ENCODE results near the gene UNKL.

Gene UNKL

GRCh38 chr16:1324286-1324826, 90.1 kb downstream of the UNKL start:
- Histone ChIP-seq H3K23ac (ENCODE audit: low read length) (no peak overlapping the region), H3K9me3 (ENCODE audit: insufficient read depth, low read depth, low read length) (peaks cover under 1% of the 10 kb centered on the region), H3K4me2 (ENCODE audit: low read length) (no peak overlapping the region), H3K14ac (ENCODE audit: low read length) (no peak overlapping the region), H3K79me2 (ENCODE audit: control insufficient read depth, insufficient read depth, low read length, poor library complexity) (no peaks in the 10 kb centered on the region), H3K4me1 (ENCODE audit: control insufficient read depth in 1 of 2, insufficient read depth in 2 of 2, low read length in 2 of 2) (no peaks in the 10 kb centered on the region), H2AK5ac (ENCODE audit: low read length) (no peak overlapping the region), H2BK5ac (ENCODE audit: low read depth, low read length, poor library complexity) (no peak overlapping the region), H3K79me1 (ENCODE audit: low read length) (no peaks in the 10 kb centered on the region), H3K4me3 (ENCODE audit: low read depth, low read length) (no peak overlapping the region), H3K27ac (ENCODE audit: low read depth, low read length) (no peak overlapping the region), H2BK12ac (ENCODE audit: low read length) (no peak overlapping the region), H2AFZ (ENCODE audit: insufficient read depth, low read length, poor library complexity) (no peak overlapping the region), H4K8ac (ENCODE audit: low read depth, low read length) (no peak overlapping the region), H3K18ac (ENCODE audit: low read length) (no peak overlapping the region), H3K27me3 (ENCODE audit: insufficient read depth, low read length) (no peaks in the 10 kb centered on the region), H3K9ac (ENCODE audit: low read length) (no peak overlapping the region), H4K91ac (ENCODE audit: low read depth, low read length) (no peak overlapping the region), H3K36me3 (ENCODE audit: control insufficient read depth in 1 of 2, insufficient read depth in 2 of 2, low read length in 2 of 2) (peaks cover 58% of the 10 kb centered on the region in 2 experiments), H4K12ac (ENCODE audit: low read depth, low read length) (no peak overlapping the region), H2BK120ac (ENCODE audit: insufficient read depth, low read length, poor library complexity) (no peak overlapping the region), H3K4ac (ENCODE audit: low read depth, low read length) (no peak overlapping the region)
- DNase-seq = no peak
- WGBS (ENCODE audit: extremely low coverage, insufficient coverage, insufficient read length) = no CpG with 5 or more reads among the region's 22 CpGs

- H3K79me1 ChIP-seq (ENCODE audit: low read length) = no peaks in the 10 kb centered on the region
- no peak overlapping the region for H3K14ac ChIP-seq (ENCODE audit: low read length)
- H2AFZ ChIP-seq (ENCODE audit: insufficient read depth, low read length, poor library complexity) = no peak overlapping the region
- H3K18ac ChIP-seq (ENCODE audit: low read length) = no peak overlapping the region
- H4K12ac ChIP-seq (ENCODE audit: low read depth, low read length) = no peak overlapping the region
- no peak overlapping the region for H4K8ac ChIP-seq (ENCODE audit: low read depth, low read length)
- peaks cover 4% of the 10 kb centered on the region for H3K9me3 ChIP-seq (ENCODE audit: insufficient read depth, low read depth, low read length)
- no peak overlapping the region for H3K4me2 ChIP-seq (ENCODE audit: low read length)
- H3K4me1 ChIP-seq (ENCODE audit: control insufficient read depth in 1 of 2, insufficient read depth in 2 of 2, low read length in 2 of 2) = no peaks in the 10 kb centered on the region
- no peak overlapping the region for H3K4ac ChIP-seq (ENCODE audit: low read depth, low read length)
- H3K36me3 ChIP-seq (ENCODE audit: control insufficient read depth in 1 of 2, insufficient read depth in 2 of 2, low read length in 2 of 2) = peaks cover 65% of the 10 kb centered on the region in 2 experiments
- no peak overlapping the region for H3K27ac ChIP-seq (ENCODE audit: low read depth, low read length)
- H3K9ac ChIP-seq (ENCODE audit: low read length) = no peak overlapping the region
- no peak overlapping the region for H3K4me3 ChIP-seq (ENCODE audit: low read depth, low read length)
- no peak overlapping the region for H2AK5ac ChIP-seq (ENCODE audit: low read length)
- H3K79me2 ChIP-seq (ENCODE audit: control insufficient read depth, insufficient read depth, low read length, poor library complexity) = no peaks in the 10 kb centered on the region
- no peak overlapping the region for H2BK5ac ChIP-seq (ENCODE audit: low read depth, low read length, poor library complexity)
- no peak overlapping the region for H2BK12ac ChIP-seq (ENCODE audit: low read length)
- no peak overlapping the region for H4K91ac ChIP-seq (ENCODE audit: low read depth, low read length)
- DNase-seq = no peak
- H3K23ac ChIP-seq (ENCODE audit: low read length) = no peak overlapping the region
- no peaks in the 10 kb centered on the region for H3K27me3 ChIP-seq (ENCODE audit: insufficient read depth, low read length)
- no CpG with 5 or more reads among the region's 35 CpGs for WGBS (ENCODE audit: extremely low coverage, insufficient coverage, insufficient read length)
- no peak overlapping the region for H2BK120ac ChIP-seq (ENCODE audit: insufficient read depth, low read length, poor library complexity)
These were observed 90.9 kb downstream of the UNKL start for GRCh38 chr16:1323296-1324239.

DNA sequence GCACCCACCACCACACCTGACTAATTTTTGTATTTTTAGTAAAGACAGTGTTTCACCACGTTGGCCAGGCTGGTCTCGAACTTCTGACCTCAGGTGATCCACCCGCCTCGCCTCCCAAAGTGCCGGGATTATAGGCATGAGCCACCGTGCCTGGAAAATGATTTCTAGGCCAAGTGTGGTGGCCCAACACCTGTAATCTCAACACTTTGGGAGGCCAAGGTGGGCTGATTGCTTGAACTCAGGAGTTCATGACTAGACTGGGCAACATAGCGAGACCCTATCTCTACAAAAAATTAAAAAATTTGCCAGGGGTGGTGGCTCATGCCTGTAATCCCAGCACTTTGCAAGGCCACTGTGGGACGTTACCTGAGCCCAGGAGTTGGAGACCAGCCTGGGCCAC, 92.1 kb downstream of the UNKL start:
- Histone ChIP-seq H2BK12ac (ENCODE audit: low read length) (no peak overlapping the region), H3K79me1 (ENCODE audit: low read length) (no peaks in the 10 kb centered on the region), H3K9ac (ENCODE audit: low read length) (no peak overlapping the region), H3K18ac (ENCODE audit: low read length) (no peak overlapping the region), H2AK5ac (ENCODE audit: low read length) (no peak overlapping the region), H2AFZ (ENCODE audit: insufficient read depth, low read length, poor library complexity) (no peak overlapping the region), H3K23ac (ENCODE audit: low read length) (no peak overlapping the region), H3K14ac (ENCODE audit: low read length) (no peak overlapping the region), H3K79me2 (ENCODE audit: control insufficient read depth, insufficient read depth, low read length, poor library complexity) (no peaks in the 10 kb centered on the region), H3K4me2 (ENCODE audit: low read length) (no peak overlapping the region), H2BK5ac (ENCODE audit: low read depth, low read length, poor library complexity) (no peak overlapping the region), H4K12ac (ENCODE audit: low read depth, low read length) (no peak overlapping the region), H3K4ac (ENCODE audit: low read depth, low read length) (no peak overlapping the region), H3K4me3 (ENCODE audit: low read depth, low read length) (no peak overlapping the region), H3K27ac (ENCODE audit: low read depth, low read length) (no peak overlapping the region), H4K8ac (ENCODE audit: low read depth, low read length) (no peak overlapping the region), H3K27me3 (ENCODE audit: insufficient read depth, low read length) (no peaks in the 10 kb centered on the region), H3K4me1 (ENCODE audit: control insufficient read depth in 1 of 2, insufficient read depth in 2 of 2, low read length in 2 of 2) (no peaks in the 10 kb centered on the region), H2BK120ac (ENCODE audit: insufficient read depth, low read length, poor library complexity) (no peak overlapping the region), H4K91ac (ENCODE audit: low read depth, low read length) (no peak overlapping the region), H3K9me3 (ENCODE audit: insufficient read depth, low read depth, low read length) (peaks cover 4% of the 10 kb centered on the region), H3K36me3 (ENCODE audit: control insufficient read depth in 1 of 2, insufficient read depth in 2 of 2, low read length in 2 of 2) (peaks cover 77% of the 10 kb centered on the region in 2 experiments)
- WGBS (ENCODE audit: extremely low coverage, insufficient coverage, insufficient read length) = no CpG with 5 or more reads among the region's 8 CpGs
- no peak for DNase-seq

- Histone ChIP-seq H3K9ac (ENCODE audit: low read length) (no peak overlapping the region), H2BK12ac (ENCODE audit: low read length) (no peak overlapping the region)
These were observed 93.8 kb downstream of the UNKL start for GRCh38 chr16:1320658-1321240.

More at GRCh38 chr16:1320658-1321240, 93.8 kb downstream of the UNKL start:
- Histone ChIP-seq H2BK5ac (ENCODE audit: low read depth, low read length, poor library complexity) (no peak overlapping the region), H4K12ac (ENCODE audit: low read depth, low read length) (no peak overlapping the region), H3K27me3 (ENCODE audit: insufficient read depth, low read length) (no peaks in the 10 kb centered on the region), H3K79me2 (ENCODE audit: control insufficient read depth, insufficient read depth, low read length, poor library complexity) (no peaks in the 10 kb centered on the region), H3K36me3 (ENCODE audit: control insufficient read depth in 1 of 2, insufficient read depth in 2 of 2, low read length in 2 of 2) (peaks cover 90 to 91% of the 10 kb centered on the region in 2 experiments), H4K91ac (ENCODE audit: low read depth, low read length) (no peak overlapping the region), H2AFZ (ENCODE audit: insufficient read depth, low read length, poor library complexity) (no peak overlapping the region), H3K23ac (ENCODE audit: low read length) (no peak overlapping the region), H3K4me1 (ENCODE audit: control insufficient read depth in 1 of 2, insufficient read depth in 2 of 2, low read length in 2 of 2) (no peaks in the 10 kb centered on the region), H3K4ac (ENCODE audit: low read depth, low read length) (no peak overlapping the region), H3K14ac (ENCODE audit: low read length) (no peak overlapping the region), H3K4me3 (ENCODE audit: low read depth, low read length) (no peak overlapping the region), H3K4me2 (ENCODE audit: low read length) (no peak overlapping the region), H3K79me1 (ENCODE audit: low read length) (no peaks in the 10 kb centered on the region), H4K8ac (ENCODE audit: low read depth, low read length) (no peak overlapping the region), H3K27ac (ENCODE audit: low read depth, low read length) (no peak overlapping the region), H2BK120ac (ENCODE audit: insufficient read depth, low read length, poor library complexity) (no peak overlapping the region), H2AK5ac (ENCODE audit: low read length) (no peak overlapping the region), H3K18ac (ENCODE audit: low read length) (no peak overlapping the region), H3K9me3 (ENCODE audit: insufficient read depth, low read depth, low read length) (peaks cover 4% of the 10 kb centered on the region)
- no CpG with 5 or more reads among the region's 22 CpGs for WGBS (ENCODE audit: extremely low coverage, insufficient coverage, insufficient read length)
- no peak for DNase-seq
